Breast epithelium (tissue), 3 donors: ENCODE measurements around the gene RBFOX1.

Source experiments
- POLR2A ChIP-seq: fragments of 450-650 bp; IDR thresholded peaks from one replicate; pipeline ENCODE4 v1.6.1; 2016; ENCODE audit warnings: antibody characterized with exemption, mild to moderate bottlenecking, moderate library complexity
- POLR2AphosphoS5 ChIP-seq, 3 donors: sonication (generic); formaldehyde crosslinking; IDR thresholded peaks; one replicate each; pipeline ENCODE4 v1.6.1; 2017; ENCODE audit warnings: antibody characterized with exemption in 3 of 3
- TF ChIP-seq, protein P1 (sequence below), 3 donors: fragments of 450-650 bp; IDR thresholded peaks; one replicate each; pipeline ENCODE4 v1.5.1; 2016 to 2017; ENCODE audit warnings: antibody characterized with exemption in 3 of 3, mild to moderate bottlenecking in 3 of 3, moderate library complexity in 3 of 3

DNA sequence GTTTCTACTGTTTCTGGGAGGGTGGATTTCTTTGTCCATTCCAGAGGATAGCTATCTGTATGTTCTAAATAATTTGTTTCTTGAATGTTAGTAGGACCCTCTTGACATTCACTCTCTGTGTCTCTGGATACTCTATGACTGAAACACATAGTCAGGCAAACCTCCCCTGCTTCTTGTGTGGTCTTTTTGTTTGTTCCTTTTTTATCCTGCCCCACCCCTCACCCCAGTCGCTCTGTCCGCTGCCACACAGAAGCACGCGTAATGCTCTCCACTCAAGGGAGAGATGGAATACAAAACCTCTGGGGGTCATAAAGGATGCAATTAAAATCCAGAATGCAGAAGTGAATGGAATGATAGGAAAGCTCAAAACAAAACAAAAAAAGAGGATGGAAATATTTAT lies 253.1 kb downstream of the RBFOX1 start:
- TF ChIP-seq, protein P1, sequence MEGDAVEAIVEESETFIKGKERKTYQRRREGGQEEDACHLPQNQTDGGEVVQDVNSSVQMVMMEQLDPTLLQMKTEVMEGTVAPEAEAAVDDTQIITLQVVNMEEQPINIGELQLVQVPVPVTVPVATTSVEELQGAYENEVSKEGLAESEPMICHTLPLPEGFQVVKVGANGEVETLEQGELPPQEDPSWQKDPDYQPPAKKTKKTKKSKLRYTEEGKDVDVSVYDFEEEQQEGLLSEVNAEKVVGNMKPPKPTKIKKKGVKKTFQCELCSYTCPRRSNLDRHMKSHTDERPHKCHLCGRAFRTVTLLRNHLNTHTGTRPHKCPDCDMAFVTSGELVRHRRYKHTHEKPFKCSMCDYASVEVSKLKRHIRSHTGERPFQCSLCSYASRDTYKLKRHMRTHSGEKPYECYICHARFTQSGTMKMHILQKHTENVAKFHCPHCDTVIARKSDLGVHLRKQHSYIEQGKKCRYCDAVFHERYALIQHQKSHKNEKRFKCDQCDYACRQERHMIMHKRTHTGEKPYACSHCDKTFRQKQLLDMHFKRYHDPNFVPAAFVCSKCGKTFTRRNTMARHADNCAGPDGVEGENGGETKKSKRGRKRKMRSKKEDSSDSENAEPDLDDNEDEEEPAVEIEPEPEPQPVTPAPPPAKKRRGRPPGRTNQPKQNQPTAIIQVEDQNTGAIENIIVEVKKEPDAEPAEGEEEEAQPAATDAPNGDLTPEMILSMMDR (IDR thresholded peaks at IDR 0.05), result no peak
- no peak for TF ChIP-seq POLR2A
- no peak for TF ChIP-seq POLR2AphosphoS5 (IDR thresholded peaks at IDR 0.05)
